ENCODE results near the gene NAP1L1.

Gene NAP1L1

DNA sequence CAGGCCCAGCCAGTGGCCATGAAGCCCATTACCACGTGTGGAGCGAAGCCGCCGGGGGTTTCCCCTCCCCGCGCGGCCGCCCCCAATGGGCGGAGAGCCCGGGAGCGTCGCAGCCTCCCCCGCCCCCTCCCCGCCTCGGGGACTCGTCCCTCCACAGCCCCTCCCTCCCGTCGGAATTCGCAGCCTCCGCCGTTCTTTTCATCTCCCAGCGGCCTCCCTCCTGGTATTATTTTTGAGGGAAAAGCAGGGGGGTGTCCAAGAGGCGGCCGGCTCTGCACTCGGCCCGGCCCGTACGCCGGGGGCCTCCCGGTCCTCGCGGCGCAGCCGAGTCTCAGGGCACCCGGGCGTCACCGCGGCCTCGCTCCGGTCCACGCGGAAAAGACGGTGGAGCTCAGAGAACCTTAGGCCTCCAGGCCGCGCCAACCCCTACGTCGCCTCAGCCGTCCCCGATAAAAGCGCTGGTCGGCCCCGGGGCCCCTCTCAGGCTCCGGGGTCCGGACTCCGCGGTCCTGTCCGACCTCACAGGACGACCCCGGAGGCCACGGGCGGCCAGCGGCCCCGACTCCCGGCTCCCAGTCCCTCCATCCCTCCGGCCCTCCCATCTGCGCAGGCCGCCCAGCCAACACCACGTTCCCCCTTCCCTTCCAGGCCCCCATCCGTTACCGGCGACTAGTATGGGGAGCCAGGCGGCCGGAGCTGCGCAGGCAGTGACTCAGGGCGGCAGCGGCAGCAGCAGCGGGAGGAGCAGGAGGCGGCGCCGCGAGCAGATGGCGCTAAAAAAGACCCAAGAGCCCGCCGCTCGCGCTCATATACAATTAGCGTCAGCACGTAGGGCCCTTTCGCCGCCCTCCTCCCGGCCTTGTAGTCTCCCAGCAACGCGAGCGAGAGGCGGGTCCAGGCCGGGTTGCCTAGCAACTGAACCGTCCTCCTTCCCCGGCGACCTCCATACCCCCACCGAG, at the start of gene NAP1L1:
Gene NAP1L1, minus strand, starts transcription at position 782 of the 959 bp plus-strand sequence. CDS start 10,466 bp downstream, outside the sequence.
- DNase-seq (ENCODE audit: low read depth), result peak; percentile 97
- peak within 1 kb of the TSS; percentile 74 for H3K4me3 ChIP-seq (ENCODE audit: low read depth, low read length)

DNA sequence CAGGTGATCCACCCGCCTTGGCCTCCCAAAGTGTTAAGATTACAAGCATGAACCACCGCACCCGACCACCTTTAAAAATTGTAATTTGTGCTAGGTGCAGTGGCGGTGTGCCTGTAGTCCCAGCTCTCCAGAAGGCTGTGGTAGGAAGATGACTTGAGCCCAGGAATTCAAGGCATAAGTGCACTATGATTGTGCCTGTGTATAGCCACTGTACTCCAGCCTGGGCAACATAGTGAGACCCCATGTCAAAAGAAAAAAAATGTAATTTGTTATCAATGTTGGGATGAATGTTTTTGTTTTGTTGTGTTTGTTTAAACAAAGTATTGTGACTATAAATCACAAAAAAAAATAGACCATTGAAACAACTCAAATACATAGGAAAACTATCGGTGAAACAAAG, 43.1 kb upstream of the NAP1L1 start:
- H3K4me3 ChIP-seq (ENCODE audit: low read depth, low read length), result no peak overlapping the region
- no peak for DNase-seq (ENCODE audit: low read depth)

GRCh38 chr12:76124456-76124855, 40.0 kb upstream of the NAP1L1 start:
- no peak overlapping the region for H3K4me3 ChIP-seq (ENCODE audit: low read depth, low read length)
- DNase-seq (ENCODE audit: low read depth), result no peak

DNA sequence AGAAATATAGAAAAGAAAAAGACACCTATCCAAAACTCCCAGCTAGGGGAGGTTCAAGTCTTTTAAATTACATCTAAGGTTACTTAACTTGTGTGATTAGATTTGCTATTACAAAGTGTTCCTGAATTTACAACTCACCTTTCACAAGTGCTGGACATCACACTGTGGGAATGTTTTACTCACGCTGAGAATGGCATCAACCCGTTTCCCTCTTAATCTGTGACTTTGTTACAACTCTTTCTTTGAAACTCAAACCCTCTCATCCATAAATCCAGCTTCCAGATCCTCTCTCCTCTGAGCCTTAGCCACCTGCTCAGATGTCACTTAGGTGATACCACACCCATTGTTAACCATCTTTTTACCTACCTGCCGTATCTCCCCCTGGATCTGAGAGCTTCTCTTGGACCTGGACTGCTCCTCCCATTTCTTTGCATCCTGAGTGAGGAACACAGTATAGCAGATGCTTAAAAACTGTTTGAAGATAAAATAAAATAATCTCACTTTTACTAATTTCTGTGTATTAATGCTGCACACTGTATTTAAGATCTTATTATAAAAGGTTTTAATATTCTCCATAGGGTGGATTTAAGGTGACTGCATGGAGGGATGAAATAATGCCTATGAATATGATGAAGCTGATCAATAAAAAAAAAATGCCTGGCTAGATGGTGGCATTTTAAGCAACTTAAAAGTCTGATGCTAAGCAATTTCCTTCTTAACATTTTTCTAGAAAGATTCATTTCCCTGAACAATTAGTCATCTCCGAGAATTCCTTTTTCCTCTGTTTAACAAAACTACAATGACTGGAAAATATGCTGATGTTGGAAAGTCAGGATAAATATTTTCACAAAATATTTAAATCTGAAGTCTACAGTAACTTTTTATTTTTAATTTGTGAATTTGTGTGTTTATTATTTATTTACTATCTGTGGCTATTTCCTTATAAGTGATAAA, 39.1 kb upstream of the NAP1L1 start:
- H3K4me3 ChIP-seq (ENCODE audit: low read depth, low read length), result no peak overlapping the region
- DNase-seq (ENCODE audit: low read depth), result no peak

DNA sequence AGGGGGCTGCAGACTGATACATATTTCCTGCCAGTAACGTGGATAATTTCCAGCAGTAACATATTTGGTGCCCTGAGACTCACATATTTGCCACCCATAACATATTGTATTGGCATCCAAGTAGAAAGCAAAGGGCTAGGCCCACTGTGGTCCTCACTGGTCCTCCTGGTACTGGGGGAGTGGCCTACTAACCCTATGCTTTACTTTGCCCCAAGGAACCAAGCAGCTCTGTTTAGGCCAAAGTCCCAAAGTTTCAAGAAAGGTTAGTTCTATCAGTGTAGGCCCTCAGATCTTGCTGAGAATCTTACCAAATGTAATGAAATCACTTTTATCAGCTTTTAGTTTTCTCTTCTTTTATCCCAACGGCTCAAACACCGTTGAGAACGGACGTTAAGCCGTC, 35.4 kb upstream of the NAP1L1 start:
- no peak overlapping the region for H3K4me3 ChIP-seq (ENCODE audit: low read depth, low read length)

DNA sequence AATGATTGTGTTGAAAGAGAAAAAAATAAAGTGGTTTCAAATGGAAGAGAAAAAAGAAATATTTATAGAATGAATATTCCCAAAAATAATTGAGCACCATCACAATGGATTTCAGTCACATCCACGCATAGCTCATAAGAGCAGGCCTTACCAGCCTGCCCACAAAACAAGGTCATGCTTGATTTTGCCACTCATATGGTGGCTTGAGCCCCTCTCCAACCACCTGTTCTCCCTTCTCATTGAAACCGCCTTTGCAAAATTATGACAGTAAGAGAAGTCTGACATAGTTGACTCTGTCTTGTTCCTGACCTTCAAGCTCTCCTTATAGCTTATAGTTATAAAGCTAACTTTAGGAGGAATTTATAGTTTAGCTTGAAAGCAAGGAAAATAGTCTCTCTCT, 33.3 kb upstream of the NAP1L1 start:
- no peak for DNase-seq (ENCODE audit: low read depth)
- no peak overlapping the region for H3K4me3 ChIP-seq (ENCODE audit: low read depth, low read length)

More for the DNA sequence above, 35.4 kb upstream of the NAP1L1 start:
- DNase-seq (ENCODE audit: low read depth), result no peak

DNA sequence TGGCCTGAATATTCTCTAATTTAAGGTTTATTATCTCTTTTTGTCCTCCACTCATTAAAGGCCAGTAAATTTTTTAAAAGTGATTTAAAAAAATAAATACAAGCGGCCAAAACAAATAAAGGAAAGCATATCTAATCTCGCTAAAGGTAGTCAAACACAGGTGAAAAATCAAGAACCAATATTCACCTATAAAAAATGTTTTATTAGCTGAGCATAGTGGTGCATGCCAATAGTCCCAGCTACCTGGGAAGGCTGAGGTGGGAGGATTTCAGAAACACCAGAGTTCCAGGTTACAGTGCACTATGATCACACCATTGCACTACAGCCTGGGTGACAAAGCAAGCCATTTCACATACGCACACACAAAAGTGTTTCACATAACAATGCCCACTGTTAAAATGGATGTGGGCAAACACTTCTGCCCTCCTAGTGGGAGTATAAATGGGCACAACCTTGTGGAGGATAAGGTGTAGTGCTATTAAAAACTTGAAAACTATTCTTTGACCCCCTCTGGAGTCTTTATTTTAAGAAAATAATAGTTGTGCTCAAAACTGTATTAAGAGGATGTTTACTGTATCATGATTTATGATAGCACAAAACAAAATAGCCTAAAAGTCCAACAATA, 32.7 kb upstream of the NAP1L1 start:
- no peak for DNase-seq (ENCODE audit: low read depth)
- H3K4me3 ChIP-seq (ENCODE audit: low read depth, low read length), result no peak overlapping the region

DNA sequence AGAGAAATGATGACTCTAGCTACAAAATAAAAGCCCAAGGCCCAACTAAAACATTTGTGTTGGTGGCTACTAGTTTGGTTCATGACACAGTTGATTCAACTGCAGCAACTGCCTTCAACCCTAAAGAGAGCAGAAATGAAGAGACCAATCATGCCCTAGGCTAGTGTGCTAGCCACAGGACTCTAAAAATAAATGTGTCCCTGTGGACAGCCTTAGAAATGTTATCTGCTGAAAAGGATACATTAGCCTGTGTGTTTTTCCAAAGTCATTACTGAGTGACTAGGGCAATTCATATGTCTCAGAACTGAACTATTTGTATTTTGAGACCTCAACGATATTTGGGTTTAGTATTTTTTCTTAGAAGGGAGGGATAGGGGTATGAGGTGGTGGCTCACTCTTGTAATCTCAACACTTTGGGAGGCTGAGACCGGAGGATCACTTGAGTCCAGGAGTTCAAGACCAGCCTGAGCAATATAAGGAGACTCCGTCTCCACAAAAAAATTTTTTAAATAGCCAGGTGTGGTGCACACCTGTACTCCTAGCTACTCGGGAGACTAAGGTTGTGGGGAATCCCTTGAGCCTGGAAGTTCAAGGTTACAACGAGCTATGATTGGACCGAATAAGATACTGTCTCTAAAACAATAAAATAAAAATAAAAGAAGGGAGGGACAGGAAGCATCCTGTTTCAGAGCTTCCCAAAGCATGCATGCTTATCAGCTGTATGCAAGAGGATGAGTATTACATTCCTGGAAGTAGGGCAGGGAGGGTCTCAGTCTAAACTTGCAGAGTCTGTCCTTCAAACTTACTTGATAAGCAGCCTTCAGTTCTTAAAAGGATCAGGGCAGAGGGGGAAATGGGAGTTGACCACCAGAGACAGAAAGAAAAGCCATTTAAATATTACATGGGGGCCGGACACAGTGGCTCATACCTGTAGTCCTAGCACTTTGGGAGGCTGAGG, 29.6 kb upstream of the NAP1L1 start:
- no peak for DNase-seq (ENCODE audit: low read depth)
- H3K4me3 ChIP-seq (ENCODE audit: low read depth, low read length), result no peak overlapping the region

GRCh38 chr12:76111209-76111749, 26.8 kb upstream of the NAP1L1 start:
- no peak for DNase-seq (ENCODE audit: low read depth)
- no peak overlapping the region for H3K4me3 ChIP-seq (ENCODE audit: low read depth, low read length)

DNA sequence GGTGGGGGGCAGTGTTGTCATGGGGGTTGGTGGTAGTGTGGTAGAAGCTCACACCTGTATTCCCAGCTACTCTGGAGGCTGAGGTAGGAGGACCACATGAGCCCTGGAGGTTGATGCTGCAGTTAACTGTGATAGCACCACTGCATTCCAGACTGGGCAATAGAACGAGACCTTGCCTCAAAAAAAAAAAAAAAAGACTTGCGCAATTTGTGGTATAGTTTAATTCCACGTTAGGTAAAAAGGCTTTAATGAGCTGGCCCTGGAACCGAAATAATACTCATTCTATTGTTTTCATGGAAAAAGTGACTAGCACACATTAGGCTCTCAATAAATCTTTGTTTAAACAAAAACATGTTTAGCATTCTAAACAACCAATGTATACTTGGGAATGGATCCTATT, 25.4 kb upstream of the NAP1L1 start:
- H3K4me3 ChIP-seq (ENCODE audit: low read depth, low read length), result no peak overlapping the region
- DNase-seq (ENCODE audit: low read depth), result no peak

DNA sequence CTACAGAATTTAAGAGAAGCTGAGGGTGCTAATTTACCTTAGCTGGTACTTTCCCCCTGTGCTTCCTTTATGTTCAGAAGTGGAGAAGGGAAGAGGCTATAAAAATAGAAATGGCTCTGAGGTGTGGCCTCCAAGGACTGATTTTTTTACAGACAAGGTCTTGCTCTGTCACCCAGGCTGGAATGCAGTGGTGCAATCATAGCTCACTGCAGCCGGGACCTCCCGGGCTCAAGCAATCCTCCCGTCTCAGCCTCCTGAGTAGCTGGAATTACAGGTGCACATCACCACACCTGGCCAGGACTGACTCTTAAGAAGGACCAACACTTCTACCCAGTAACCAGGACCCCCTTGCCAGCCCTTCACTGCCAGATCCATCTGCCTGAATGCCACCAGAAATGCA, 23.9 kb upstream of the NAP1L1 start:
- H3K4me3 ChIP-seq (ENCODE audit: low read depth, low read length), result no peak overlapping the region
- no peak for DNase-seq (ENCODE audit: low read depth)

DNA sequence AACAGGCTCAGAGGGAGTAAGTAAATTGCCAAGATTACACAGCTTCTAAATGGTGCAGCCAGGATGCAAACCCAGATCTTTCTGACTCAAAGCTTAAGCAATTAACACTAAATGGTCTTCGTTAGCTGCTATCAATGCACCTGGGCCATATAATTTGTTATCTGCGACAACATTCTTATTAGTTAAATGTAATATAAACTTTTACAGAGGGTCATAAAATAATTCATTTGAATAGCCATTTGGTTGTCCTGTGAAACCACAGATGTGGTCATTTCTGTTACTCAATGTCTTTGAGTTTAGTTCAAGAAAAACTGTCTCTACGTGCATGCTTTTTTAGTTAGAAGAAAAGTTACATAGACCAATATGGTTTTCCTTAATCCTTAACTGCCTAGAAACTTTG, 22.1 kb upstream of the NAP1L1 start:
- no peak for DNase-seq (ENCODE audit: low read depth)
- H3K4me3 ChIP-seq (ENCODE audit: low read depth, low read length), result no peak overlapping the region

DNA sequence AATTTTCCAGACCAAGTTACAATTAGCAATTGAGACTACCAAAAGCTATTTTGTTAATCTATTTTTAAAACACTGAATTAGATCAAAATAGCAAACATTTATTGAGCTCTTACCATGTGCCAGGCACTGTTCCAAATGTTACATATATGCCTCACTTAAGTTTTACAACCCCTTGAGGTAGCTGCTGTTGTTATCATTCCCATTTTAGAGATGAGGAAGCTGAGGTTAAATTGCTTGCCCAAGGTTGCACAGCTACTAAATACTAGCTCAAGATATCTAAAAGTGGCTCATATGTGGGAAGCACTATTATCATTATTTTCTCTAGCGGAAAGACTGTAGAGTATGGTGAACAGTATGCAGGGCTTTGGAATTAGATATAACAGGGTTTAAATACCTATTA, 19.5 kb upstream of the NAP1L1 start:
- DNase-seq (ENCODE audit: low read depth), result no peak
- H3K4me3 ChIP-seq (ENCODE audit: low read depth, low read length), result no peak overlapping the region

DNA sequence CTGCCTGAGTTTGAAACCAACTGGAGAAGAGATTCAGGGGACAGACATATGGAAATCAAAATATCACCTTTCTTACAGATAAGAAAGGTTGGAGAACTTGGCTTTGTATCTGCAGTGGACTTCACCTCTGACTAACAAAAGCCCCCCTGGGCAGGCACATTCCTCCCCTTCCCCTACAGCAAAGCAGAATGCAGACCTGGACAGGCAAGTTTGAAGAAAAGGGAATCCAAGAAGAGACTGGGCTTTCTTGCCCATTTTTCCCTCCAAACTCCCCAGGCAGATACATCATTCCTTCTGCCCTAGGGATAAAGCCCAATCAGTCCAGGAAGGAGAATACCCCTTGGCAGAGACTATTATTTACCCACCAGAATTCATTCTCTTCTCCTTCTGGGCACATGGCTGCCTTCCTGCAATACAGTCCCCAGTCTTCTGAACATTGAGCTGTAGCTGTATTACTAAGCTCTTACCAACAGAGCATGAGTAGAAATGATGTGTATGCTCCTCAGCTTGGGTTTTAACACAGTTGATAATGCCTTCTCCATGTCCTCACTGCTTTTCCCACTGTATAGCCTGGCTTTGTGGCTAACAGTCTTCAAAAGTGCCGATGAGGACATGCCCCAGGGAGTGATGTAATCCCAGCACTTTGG, 17.4 kb upstream of the NAP1L1 start:
- DNase-seq (ENCODE audit: low read depth), result no peak
- no peak overlapping the region for H3K4me3 ChIP-seq (ENCODE audit: low read depth, low read length)

DNA sequence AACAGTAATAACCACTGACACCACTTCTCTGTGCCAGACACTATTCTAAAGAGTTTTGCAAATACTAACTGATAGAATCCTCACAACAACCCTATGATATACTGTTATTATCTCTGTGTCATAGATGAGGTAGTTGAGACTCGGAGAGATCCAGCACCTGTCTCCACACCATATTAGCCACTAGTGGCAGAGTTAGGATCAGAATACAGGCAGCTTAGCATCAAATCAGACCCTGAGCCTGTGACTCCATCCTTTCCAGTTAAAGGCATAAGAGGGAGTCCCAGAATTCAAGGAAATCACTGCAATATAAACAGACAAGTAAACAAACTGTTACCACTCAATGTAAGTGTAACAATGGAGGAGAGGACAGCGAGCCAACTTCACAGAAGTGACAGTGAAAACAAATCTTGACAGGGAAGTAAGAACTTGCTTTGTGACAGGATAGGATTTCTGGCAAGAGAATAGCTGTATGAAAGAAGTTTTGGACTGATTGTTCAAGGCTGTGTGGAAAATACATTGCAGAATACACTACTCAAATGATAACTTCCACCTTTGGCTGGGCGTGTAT, 11.7 kb upstream of the NAP1L1 start:
- H3K4me3 ChIP-seq (ENCODE audit: low read depth, low read length), result no peak overlapping the region
- no peak for DNase-seq (ENCODE audit: low read depth)

- no peak for DNase-seq (ENCODE audit: low read depth)
- no peak overlapping the region for H3K4me3 ChIP-seq (ENCODE audit: low read depth, low read length)
Observed at GRCh38 chr12:76094754-76095153, 10.3 kb upstream of the NAP1L1 start.

DNA sequence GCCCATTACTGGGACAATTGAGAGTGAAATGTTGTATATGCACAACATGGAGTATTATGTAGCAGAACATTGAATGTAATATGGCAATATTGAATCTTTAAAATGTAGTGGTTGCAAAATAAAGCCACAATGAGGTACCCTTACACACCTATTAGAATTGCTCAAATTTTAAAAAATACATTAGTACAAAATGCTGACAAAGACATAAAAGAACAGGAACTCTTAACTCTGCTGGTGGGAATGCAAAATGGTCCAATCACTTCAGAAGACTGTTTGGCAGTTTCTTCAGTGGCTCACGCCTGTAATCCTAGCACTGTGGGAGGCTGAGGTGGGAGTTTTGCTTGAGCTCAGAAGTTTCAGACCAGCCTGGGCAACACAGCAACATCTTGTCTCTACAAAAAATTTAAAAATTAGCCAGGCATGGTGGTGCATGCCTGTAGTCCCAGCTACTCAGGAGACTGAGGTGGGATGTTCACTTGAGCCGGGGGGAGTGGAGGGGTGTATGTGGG, 6.8 kb upstream of the NAP1L1 start:
- DNase-seq (ENCODE audit: low read depth), result no peak
- H3K4me3 ChIP-seq (ENCODE audit: low read depth, low read length), result no peak overlapping the region

- H3K4me3 ChIP-seq (ENCODE audit: low read depth, low read length), result peak overlapping the region; percentile 74
- DNase-seq (ENCODE audit: low read depth), result no peak
Observed at GRCh38 chr12:76085520-76085868, 1.0 kb upstream of the NAP1L1 start.

Measured in skeletal muscle cell (primary cell).